HepG2 (cell line): Measurements from ENCODE around the gene KAT2A. TPM values are rescaled to one million over a fixed set of nuclear protein-coding genes. Genes with fewer than 3 reads are reported as not detected.

ENCODE experiments used
- ATAC-seq: fragments of 200-7000 bp; cut with Tn5 transposase; 3 replicates; pipeline ENCODE4 v1.9.1; 2020; ENCODE audit warnings: mild to moderate bottlenecking, moderate library complexity
- BruUV-seq: library from RNA; stranded (reverse); fragments of 400-500 nt; replicated peaks from 2 replicates; lab custom pipeline; 2021; lab: Mats Ljungman, UMichigan
- CTCF ChIA-PET: fragments of 300-600 bp; formaldehyde crosslinking; extraction: SDS; loops from one replicate; lab custom pipeline; 2021; ENCODE audit warnings: low total read pairs, inconsistent platforms, low intra/inter-chr PET ratio; lab: Yijun Ruan, JAX
- POLR2A ChIA-PET: fragments of 350-600 bp; sonication (Branson Sonifier 250); formaldehyde crosslinking; loops from one replicate; lab custom pipeline; 2020; ENCODE audit warnings: antibody characterized with exemption, inconsistent platforms; lab: Yijun Ruan, JAX
- DNase-seq: peaks from one replicate; pipeline ENCODE4 v3.0.0-alpha.2; 2015; ENCODE audit warnings: low spot score
- FAIRE-seq: peaks from 3 replicates; lab custom pipeline; 2011; peaks lifted over from hg19 to GRCh38; lab: Jason Lieb, UNC
- H2AFZ ChIP-seq: one replicate; pipeline ENCODE4 v1.6.1; 2011; ENCODE audit warnings: low read length, inconsistent platforms
- H3K27ac ChIP-seq: fragments of 300-600 bp; 3 replicates; pipeline ENCODE4 v1.8.0; 2011; ENCODE audit warnings: mixed run types, mild to moderate bottlenecking, mixed read lengths, low read length, inconsistent platforms; ENCODE audit not compliant: insufficient read depth; ENCODE audit errors: extremely low read length
- H3K27me3 ChIP-seq, 2 experiments: fragments of 200-600 bp in 1 of 2; 2 replicates in 1 of 2; 3 replicates in 1 of 2; pipeline versions ENCODE4 v1.6.0 to v1.8.0; 2011; ENCODE audit warnings: low read length in 2 of 2, mild to moderate bottlenecking in 2 of 2, moderate library complexity in 2 of 2, inconsistent platforms in 1 of 2; ENCODE audit not compliant: insufficient read depth in 2 of 2, control insufficient read depth in 1 of 2
- H3K36me3 ChIP-seq, 2 experiments: fragments of 200-600 bp in 1 of 2; replicated peaks in 1 of 2; 2 replicates in 1 of 2; 3 replicates in 1 of 2; pipeline versions ENCODE4 v1.5.1 to v1.8.0; 2011; ENCODE audit warnings: low read length in 2 of 2, inconsistent platforms in 1 of 2; ENCODE audit not compliant: insufficient read depth in 2 of 2, control insufficient read depth in 1 of 2
- H3K4me1 ChIP-seq: 2 replicates; pipeline ENCODE4 v1.5.1; 2012; ENCODE audit warnings: low read length, inconsistent platforms; ENCODE audit not compliant: insufficient read depth
- H3K4me2 ChIP-seq: 2 replicates; pipeline ENCODE4 v1.6.0; 2011; ENCODE audit warnings: low read depth, low read length, inconsistent platforms
- H3K4me3 ChIP-seq, 3 experiments: fragments of 200-600 bp in 1 of 3; sonication (generic), shearing (Covaris generic) in 1 of 3; replicated peaks in 1 of 3; 2 replicates each; pipeline ENCODE4 v1.5.1; 2011 to 2016; ENCODE audit warnings: low read length in 3 of 3, inconsistent platforms in 2 of 3, low read depth in 2 of 3, mild to moderate bottlenecking in 2 of 3, control low read depth in 1 of 3, mixed read lengths in 1 of 3; ENCODE audit not compliant: insufficient read depth in 1 of 3
- H3K79me2 ChIP-seq: one replicate; pipeline ENCODE4 v1.6.1; 2011; ENCODE audit warnings: low read length, inconsistent platforms; ENCODE audit not compliant: insufficient read depth
- H3K9ac ChIP-seq: 2 replicates; pipeline ENCODE4 v1.6.0; 2011; ENCODE audit warnings: mild to moderate bottlenecking, low read depth, low read length, inconsistent platforms; ENCODE audit not compliant: insufficient read depth
- H3K9me3 ChIP-seq: 2 replicates; pipeline ENCODE4 v1.5.1; 2012; ENCODE audit warnings: mild to moderate bottlenecking, low read length
- H4K20me1 ChIP-seq: 2 replicates; pipeline ENCODE4 v1.6.0; 2011; ENCODE audit warnings: inconsistent platforms, mild to moderate bottlenecking, low read length, moderate library complexity; ENCODE audit not compliant: insufficient read depth
- CEBPG ChIP-seq: IDR thresholded peaks from 2 replicates; pipeline ENCODE4 v1.6.1; 2016
- ETV5 ChIP-seq: IDR thresholded peaks from 2 replicates; pipeline ENCODE4 v1.6.1; 2018; ENCODE audit warnings: missing biosample characterization, missing genetic modification reagents, inconsistent platforms, borderline replicate concordance
- HOXA3 ChIP-seq: sonication (generic); formaldehyde crosslinking; IDR thresholded peaks from 2 replicates; pipeline ENCODE4 v1.5.0; 2020; ENCODE audit warnings: missing genetic modification reagents
- MBNL3 ChIP-seq: fragments of 250-450 bp; sonication (Bioruptor Pico); conservative IDR thresholded peaks from 2 replicates; pipeline ENCODE4 v1.8.0; 2022; ENCODE audit warnings: mild to moderate bottlenecking, inconsistent platforms
- MED13 ChIP-seq: sonication (generic); formaldehyde crosslinking; IDR thresholded peaks from 2 replicates; pipeline ENCODE4 v1.5.0; 2020; ENCODE audit warnings: missing genetic modification reagents
- MEIS1 ChIP-seq: sonication (generic); formaldehyde crosslinking; IDR thresholded peaks from 2 replicates; pipeline ENCODE4 v1.9.0; 2021; ENCODE audit warnings: mild to moderate bottlenecking, missing genetic modification reagents, moderate library complexity, borderline replicate concordance
- MXD3 ChIP-seq: IDR thresholded peaks from 2 replicates; pipeline ENCODE4 v1.6.1; 2016; ENCODE audit warnings: mild to moderate bottlenecking, missing biosample characterization, missing genetic modification reagents
- NR1H2 ChIP-seq: sonication (generic); formaldehyde crosslinking; IDR thresholded peaks from 2 replicates; pipeline ENCODE4 v1.8.1; 2022; ENCODE audit warnings: low read depth, missing genetic modification reagents, borderline replicate concordance
- SAP130 ChIP-seq: IDR thresholded peaks from 2 replicates; pipeline ENCODE4 v1.6.1; 2016; ENCODE audit warnings: low read depth
- SRY ChIP-seq: sonication (generic); formaldehyde crosslinking; IDR thresholded peaks from 2 replicates; pipeline ENCODE4 v1.8.0; 2022; ENCODE audit warnings: mild to moderate bottlenecking, missing genetic modification reagents
- YEATS2 ChIP-seq: sonication (generic); formaldehyde crosslinking; IDR thresholded peaks from 2 replicates; pipeline ENCODE4 v1.4.0; 2020; ENCODE audit warnings: missing genetic modification reagents, borderline replicate concordance
- ZFAT ChIP-seq: sonication (generic); formaldehyde crosslinking; conservative IDR thresholded peaks from 2 replicates; pipeline ENCODE4 v1.8.1; 2023; ENCODE audit warnings: missing genetic modification reagents, inconsistent platforms
- ZNF282 ChIP-seq: fragments of 450-650 bp; IDR thresholded peaks from 2 replicates; pipeline ENCODE4 v1.6.1; 2018; ENCODE audit not compliant: partially characterized antibody
- ZNF382 ChIP-seq: sonication (generic); formaldehyde crosslinking; IDR thresholded peaks from 2 replicates; pipeline ENCODE4 v1.5.0; 2020; ENCODE audit warnings: missing genetic modification reagents, mild to moderate bottlenecking, borderline replicate concordance
- ZNF614 ChIP-seq: IDR thresholded peaks from 2 replicates; pipeline ENCODE4 v1.6.1; 2018; ENCODE audit warnings: missing biosample characterization, missing genetic modification reagents, inconsistent platforms, borderline replicate concordance
- ZNF687 ChIP-seq: sonication (generic); formaldehyde crosslinking; IDR thresholded peaks from 2 replicates; pipeline ENCODE4 v1.5.1; 2020; ENCODE audit warnings: mild to moderate bottlenecking, missing genetic modification reagents, moderate library complexity
- ZNF780A ChIP-seq: sonication (generic); formaldehyde crosslinking; IDR thresholded peaks from 2 replicates; pipeline ENCODE4 v1.8.0; 2022; ENCODE audit warnings: mild to moderate bottlenecking, missing genetic modification reagents, moderate library complexity
- WGBS: methylation state at CpG from one replicate; pipeline ENCODE4 v1.1.6; 2017; ENCODE audit warnings: low lambda C conversion rate; 5-methylcytosine and 5-hydroxymethylcytosine counted together
- in situ Hi-C: cut with HindIII; loops from 2 replicates; pipeline ENCODE4 v1.10.0; 2017; ENCODE audit warnings: low pct_unique_long_range_greater_than_20kb; ENCODE audit not compliant: extremely low pct_ligation_motif_present
- intact Hi-C: fragments of 100-400 bp; cut with micrococcal nuclease; formaldehyde crosslinking; loops from one replicate; pipeline ENCODE4 v1.10.0; 2022; ENCODE audit not compliant: unreplicated experiment
- polyA plus RNA-seq, 8 experiments: library from polyadenylated mRNA; depleted of rRNA in 3 of 8; stranded (reverse) in 7 of 8; unstranded in 1 of 8; fragments of >200 nt; fragmentation: Illumina TruSeq in 4 of 8; extraction: Trizol in 4 of 8; gene quantifications; 2 replicates each; pipeline versions ENCODE4 v1.2.1 to v1.2.3, GENCODE V29; 2011 to 2016; ENCODE audit warnings: low read depth in 4 of 8, missing spikeins in 1 of 8, mixed read lengths in 1 of 8; ENCODE audit not compliant: insufficient read depth in 1 of 8
- total RNA-seq, 5 experiments: library from RNA; depleted of rRNA; stranded (reverse); fragments of >200 nt; fragmentation: Illumina TruSeq; extraction: Trizol; gene quantifications; 2 replicates each; pipeline ENCODE4 v1.2.3, GENCODE V29; 2016; ENCODE audit warnings: low read depth in 1 of 5
- TF ChIP-seq, protein P1 (sequence below): sonication (generic); formaldehyde crosslinking; IDR thresholded peaks from 2 replicates; pipeline ENCODE4 v1.5.0; 2020; ENCODE audit warnings: missing genetic modification reagents, mild to moderate bottlenecking, borderline replicate concordance
- TF ChIP-seq, protein P2 (sequence below): sonication (generic); formaldehyde crosslinking; IDR thresholded peaks from 2 replicates; pipeline ENCODE4 v1.5.0; 2020; ENCODE audit warnings: missing genetic modification reagents

The KAT2A gene
- total and polyA plus RNA-seq, 2 of the 13 experiments (the other 11 are each of a cell fraction or from before 2014, with no cell fraction given): 29.1 to 90.4 TPM

DNA sequence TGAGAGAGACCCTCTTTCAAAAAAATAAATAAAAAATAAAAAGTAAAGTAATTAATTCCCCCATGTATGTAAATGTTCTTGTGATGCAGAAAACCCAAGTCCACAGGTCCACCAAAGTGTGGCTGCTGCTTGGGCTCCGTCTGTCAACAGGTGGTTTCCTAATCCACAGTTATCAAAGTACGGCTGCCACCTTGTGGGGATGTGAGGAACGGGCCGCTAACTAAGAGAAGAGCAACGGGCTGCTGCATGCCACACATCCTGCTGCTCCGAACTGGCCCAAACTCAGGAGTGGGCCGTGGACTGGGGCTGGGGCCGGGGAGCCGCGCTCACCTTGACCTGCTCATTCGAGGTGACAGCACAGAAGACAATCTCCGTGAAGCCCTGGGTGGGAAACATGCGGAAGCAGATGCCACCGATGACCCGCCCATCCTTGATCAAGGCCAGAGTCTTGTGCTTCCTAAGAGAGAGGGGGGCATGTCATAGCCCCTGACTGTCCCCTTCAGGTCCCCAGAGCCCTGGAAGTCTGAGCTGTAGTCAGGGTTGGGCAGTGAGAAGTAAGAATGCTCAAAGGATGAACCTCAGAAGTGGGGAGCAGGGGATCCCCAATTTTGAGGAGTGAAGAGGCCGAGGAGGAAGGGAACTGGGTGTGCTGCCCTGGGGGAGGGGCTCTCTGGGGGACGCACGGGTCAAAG lies 4.3 kb downstream of the KAT2A start:
- H3K4me2 ChIP-seq: no peak overlapping the region
- no peak overlapping the region for H3K27ac ChIP-seq
- no peak overlapping the region for H3K9ac ChIP-seq
- H2AFZ ChIP-seq: no peak overlapping the region
- intact Hi-C loops: loop anchor here (1.0 to 2.0 kb wide), 3 partner anchors 50 to 154 kb away; no protein-coding TSS in a partner anchor
- in situ Hi-C loops: no loop called here
- ChIA-PET CTCF (interaction anchor here (0.7 to 4.0 kb wide), 7 partner anchors 13 to 153 kb away, joined by 4 to 76 read pairs (median 6); partner anchors contain the start of gene C17orf113), POLR2A (interaction anchor here (1.7 kb wide), 1 partner anchor 150 kb away, joined by 3 read pairs; no protein-coding TSS in a partner anchor)
- peaks cover 45% of the 10 kb centered on the region for H3K4me1 ChIP-seq
- peak; percentile 85 for DNase-seq
- no peaks in the 10 kb centered on the region for H3K79me2 ChIP-seq
- no TSS peak for BruUV-seq
- FAIRE-seq: peak; percentile 99
- WGBS: 69% methylated on average over 9 of the region's 18 CpGs
- H3K9me3 ChIP-seq: no peaks in the 10 kb centered on the region
- H3K27me3 ChIP-seq: no peaks in the 10 kb centered on the region
- no peaks in the 10 kb centered on the region for H4K20me1 ChIP-seq
- ATAC-seq: peak; percentile 37
- H3K4me3 ChIP-seq: no peak overlapping the region
- peaks cover 7 to 35% of the 10 kb centered on the region in 2 experiments for H3K36me3 ChIP-seq
- TF ChIP-seq ZNF780A: no peak
- peak; percentile 75 for TF ChIP-seq ZNF614 (CRISPR knock-in tag)
- TF ChIP-seq SAP130 (CRISPR knock-in tag): peak; percentile 77
- no peak for TF ChIP-seq ETV5 (CRISPR knock-in tag)
- no peak for TF ChIP-seq MXD3
- TF ChIP-seq, protein P1, sequence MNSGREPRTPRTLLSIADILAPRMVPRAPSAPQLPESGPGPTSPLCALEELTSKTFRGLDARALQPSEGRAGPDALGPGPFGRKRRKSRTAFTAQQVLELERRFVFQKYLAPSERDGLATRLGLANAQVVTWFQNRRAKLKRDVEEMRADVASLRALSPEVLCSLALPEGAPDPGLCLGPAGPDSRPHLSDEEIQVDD (CRISPR knock-in tag): no peak
- no peak for TF ChIP-seq MBNL3 (CRISPR knock-in tag)
- no peak for TF ChIP-seq ZNF282
- peak; percentile 54; the same call in 1 of the 2 replicates for TF ChIP-seq HOXA3 (CRISPR knock-in tag)
- TF ChIP-seq NR1H2 (CRISPR knock-in tag): no peak
- peak; percentile 75 for TF ChIP-seq CEBPG (CRISPR knock-in tag)
- no peak for TF ChIP-seq MEIS1
- TF ChIP-seq, protein P2, sequence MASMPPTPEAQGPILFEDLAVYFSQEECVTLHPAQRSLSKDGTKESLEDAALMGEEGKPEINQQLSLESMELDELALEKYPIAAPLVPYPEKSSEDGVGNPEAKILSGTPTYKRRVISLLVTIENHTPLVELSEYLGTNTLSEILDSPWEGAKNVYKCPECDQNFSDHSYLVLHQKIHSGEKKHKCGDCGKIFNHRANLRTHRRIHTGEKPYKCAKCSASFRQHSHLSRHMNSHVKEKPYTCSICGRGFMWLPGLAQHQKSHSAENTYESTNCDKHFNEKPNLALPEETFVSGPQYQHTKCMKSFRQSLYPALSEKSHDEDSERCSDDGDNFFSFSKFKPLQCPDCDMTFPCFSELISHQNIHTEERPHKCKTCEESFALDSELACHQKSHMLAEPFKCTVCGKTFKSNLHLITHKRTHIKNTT (CRISPR knock-in tag): no peak
- no peak for TF ChIP-seq ZFAT
- TF ChIP-seq SRY (CRISPR knock-in tag): no peak
- TF ChIP-seq YEATS2 (CRISPR knock-in tag): no peak
- no peak for TF ChIP-seq ZNF382 (CRISPR knock-in tag)
- TF ChIP-seq MED13: no peak
- peak; percentile 37 for TF ChIP-seq ZNF687 (CRISPR knock-in tag)
